SU-DHL-6 (cell line): Measurements from ENCODE around the gene SMIM26.

Experiments used
- H2AFZ ChIP-seq: fragments of 200-600 bp; sonication (generic); 2 replicates; pipeline ENCODE4 v1.6.1; 2014; ENCODE audit warnings: low read depth, mild to moderate bottlenecking, moderate library complexity, mixed read lengths, antibody characterized with exemption, low read length; ENCODE audit not compliant: severe bottlenecking
- H3F3A ChIP-seq: fragments of 200-600 bp; shearing (Covaris generic); 2 replicates; pipeline ENCODE4 v1.6.0; 2016; ENCODE audit warnings: antibody characterized with exemption, mild to moderate bottlenecking; ENCODE audit not compliant: insufficient read depth
- H3K27ac ChIP-seq: fragments of 200-600 bp; sonication (generic); 2 replicates; pipeline ENCODE4 v1.5.1; 2016; ENCODE audit warnings: low read depth, mild to moderate bottlenecking, low read length, moderate library complexity, mixed read lengths
- H3K27me3 ChIP-seq: fragments of 200-600 bp; sonication (generic), shearing (Covaris generic); 2 replicates; pipeline ENCODE4 v1.6.0; 2014; ENCODE audit warnings: mild to moderate bottlenecking, low read length
- H3K36me3 ChIP-seq: fragments of 200-600 bp; sonication (generic); 2 replicates; pipeline ENCODE4 v1.6.1; 2014; ENCODE audit warnings: mild to moderate bottlenecking, low read length, mixed read lengths
- H3K4me2 ChIP-seq: fragments of 300-600, 200-600 bp; shearing (Covaris generic), sonication (generic); 2 replicates; pipeline ENCODE4 v1.6.0; 2014; ENCODE audit warnings: low read length, low read depth, mild to moderate bottlenecking; ENCODE audit not compliant: poor library complexity, severe bottlenecking
- H3K4me3 ChIP-seq: fragments of 200-600 bp; sonication (generic); 2 replicates; pipeline ENCODE4 v1.5.1; 2014; ENCODE audit warnings: antibody characterized with exemption, low read length, mild to moderate bottlenecking, mixed read lengths; ENCODE audit not compliant: insufficient read depth, poor library complexity, severe bottlenecking
- H3K79me2 ChIP-seq: fragments of 200-600 bp; sonication (generic); 2 replicates; pipeline ENCODE4 v1.6.1; 2014; ENCODE audit warnings: mild to moderate bottlenecking, low read length, moderate library complexity; ENCODE audit not compliant: insufficient read depth
- H3K9ac ChIP-seq: fragments of 200-600 bp; sonication (generic); 2 replicates; pipeline ENCODE4 v1.7.0; 2014; ENCODE audit warnings: mild to moderate bottlenecking, low read length
- H3K9me2 ChIP-seq: fragments of 200-600 bp; sonication (generic); replicated peaks from 2 replicates; pipeline ENCODE4 v1.6.1; 2014; ENCODE audit warnings: low read length; ENCODE audit not compliant: insufficient read depth
- H3K9me3 ChIP-seq: fragments of 200-600 bp; sonication (generic); 2 replicates; pipeline ENCODE4 v1.6.1; 2014; ENCODE audit warnings: low read length, mixed read lengths; ENCODE audit not compliant: insufficient read depth
- H4K20me1 ChIP-seq: fragments of 200-600 bp; sonication (generic); 2 replicates; pipeline ENCODE4 v1.6.1; 2014; ENCODE audit warnings: low read depth, mild to moderate bottlenecking, antibody characterized with exemption, low read length, moderate library complexity, mixed read lengths
- EZH2phosphoT487 ChIP-seq: fragments of 200-600 bp; sonication (generic), shearing (Covaris generic); conservative IDR thresholded peaks from 2 replicates; pipeline ENCODE4 v1.6.1; 2018; ENCODE audit warnings: mild to moderate bottlenecking, antibody characterized with exemption, low read length, moderate library complexity, mixed read lengths
- TF ChIP-seq, protein P1 (sequence below): fragments of 200-600 bp; sonication (generic); IDR thresholded peaks from one replicate; pipeline ENCODE4 v1.5.1; 2017; ENCODE audit warnings: antibody characterized with exemption, mild to moderate bottlenecking, low read length, moderate library complexity; ENCODE audit not compliant: insufficient read depth, poor library complexity, severe bottlenecking

The SMIM26 gene

GRCh38 chr20:18533491-18533890, 33.7 kb upstream of the SMIM26 start:
- Histone ChIP-seq H3K9me3 (no peaks in the 10 kb centered on the region), H3K9me2 (no peaks in the 10 kb centered on the region), H2AFZ (no peak overlapping the region), H3K9ac (no peak overlapping the region), H3F3A (no peaks in the 10 kb centered on the region), H3K79me2 (no peaks in the 10 kb centered on the region), H3K4me3 (no peak overlapping the region), H3K27ac (no peak overlapping the region), H3K27me3 (no peaks in the 10 kb centered on the region), H3K36me3 (peaks cover 27% of the 10 kb centered on the region), H3K4me2 (no peak overlapping the region), H4K20me1 (no peaks in the 10 kb centered on the region)
- TF ChIP-seq EZH2phosphoT487 = no peak
- TF ChIP-seq, protein P1, sequence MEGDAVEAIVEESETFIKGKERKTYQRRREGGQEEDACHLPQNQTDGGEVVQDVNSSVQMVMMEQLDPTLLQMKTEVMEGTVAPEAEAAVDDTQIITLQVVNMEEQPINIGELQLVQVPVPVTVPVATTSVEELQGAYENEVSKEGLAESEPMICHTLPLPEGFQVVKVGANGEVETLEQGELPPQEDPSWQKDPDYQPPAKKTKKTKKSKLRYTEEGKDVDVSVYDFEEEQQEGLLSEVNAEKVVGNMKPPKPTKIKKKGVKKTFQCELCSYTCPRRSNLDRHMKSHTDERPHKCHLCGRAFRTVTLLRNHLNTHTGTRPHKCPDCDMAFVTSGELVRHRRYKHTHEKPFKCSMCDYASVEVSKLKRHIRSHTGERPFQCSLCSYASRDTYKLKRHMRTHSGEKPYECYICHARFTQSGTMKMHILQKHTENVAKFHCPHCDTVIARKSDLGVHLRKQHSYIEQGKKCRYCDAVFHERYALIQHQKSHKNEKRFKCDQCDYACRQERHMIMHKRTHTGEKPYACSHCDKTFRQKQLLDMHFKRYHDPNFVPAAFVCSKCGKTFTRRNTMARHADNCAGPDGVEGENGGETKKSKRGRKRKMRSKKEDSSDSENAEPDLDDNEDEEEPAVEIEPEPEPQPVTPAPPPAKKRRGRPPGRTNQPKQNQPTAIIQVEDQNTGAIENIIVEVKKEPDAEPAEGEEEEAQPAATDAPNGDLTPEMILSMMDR = no peak

DNA sequence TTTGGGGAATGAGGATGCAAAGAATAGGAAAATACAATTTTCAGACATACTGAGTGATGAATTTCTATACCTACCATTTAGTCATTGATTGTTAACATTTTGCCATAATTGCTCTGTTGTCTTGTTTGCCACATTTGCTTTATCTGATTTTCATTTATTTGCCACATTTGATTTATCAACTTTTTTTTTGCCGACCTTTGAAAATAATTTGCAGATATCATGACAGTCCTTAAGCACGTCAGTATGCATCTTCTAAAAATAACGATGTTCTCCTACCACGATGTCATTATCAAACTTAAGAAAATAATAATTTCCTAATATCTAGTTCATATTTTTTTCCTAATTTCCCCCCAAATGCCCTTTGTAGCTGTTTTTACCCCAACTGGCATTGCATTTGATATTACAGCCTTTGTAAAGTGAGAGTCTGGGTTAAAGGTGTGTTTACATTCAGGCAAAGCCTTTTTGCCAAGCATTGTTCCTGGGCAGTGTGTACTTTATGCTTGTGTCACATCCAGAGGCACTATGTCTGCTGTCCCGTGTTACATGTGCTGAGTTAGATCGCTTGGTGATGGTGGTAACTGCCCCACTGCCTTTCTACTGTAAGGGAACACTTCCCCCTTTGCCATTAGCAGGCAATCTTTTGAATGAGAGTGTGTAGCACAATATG, 33.1 kb upstream of the SMIM26 start:
- Histone ChIP-seq H3K4me2 (no peak overlapping the region), H2AFZ (no peak overlapping the region), H3K9me3 (no peaks in the 10 kb centered on the region), H3K4me3 (no peak overlapping the region), H3K27ac (no peak overlapping the region), H4K20me1 (no peaks in the 10 kb centered on the region), H3K27me3 (no peaks in the 10 kb centered on the region), H3K36me3 (peaks cover 27% of the 10 kb centered on the region), H3F3A (no peaks in the 10 kb centered on the region), H3K79me2 (no peaks in the 10 kb centered on the region), H3K9me2 (no peaks in the 10 kb centered on the region), H3K9ac (no peak overlapping the region)
- no peak for TF ChIP-seq EZH2phosphoT487
- TF ChIP-seq, protein P1 = no peak

- H3K4me3 ChIP-seq = no peak overlapping the region
- H3K27ac ChIP-seq = no peak overlapping the region
- no peaks in the 10 kb centered on the region for H4K20me1 ChIP-seq
- H3K27me3 ChIP-seq = no peaks in the 10 kb centered on the region
- no peaks in the 10 kb centered on the region for H3K9me3 ChIP-seq
- H3K79me2 ChIP-seq = no peaks in the 10 kb centered on the region
- H2AFZ ChIP-seq = no peak overlapping the region
- no peaks in the 10 kb centered on the region for H3F3A ChIP-seq
- H3K4me2 ChIP-seq = no peak overlapping the region
- TF ChIP-seq, protein P1 = no peak
- no peak for TF ChIP-seq EZH2phosphoT487
- H3K36me3 ChIP-seq = peaks cover 22% of the 10 kb centered on the region
- H3K9ac ChIP-seq = no peak overlapping the region
- no peaks in the 10 kb centered on the region for H3K9me2 ChIP-seq
Observed at GRCh38 chr20:18537651-18538050, 29.6 kb upstream of the SMIM26 start.
